Stimulated activated naive CD8-positive, alpha-beta T cell treated with anti-CD3 and anti-CD28 coated beads, Interleukin-15, Interleukin-2, amounts not matched to agents 100 ng/mL and 50 ng/mL, for 24 hours (primary cell): Measurements from ENCODE around the gene VKORC1.
A peak's percentile ranks its signal among the peaks of the same experiment; 100 is the strongest.
"Not testable (repeated sequence)": the region's sequence is repeated elsewhere in the genome, so short reads cannot be mapped to it uniquely, and the experiment has no call there.

Experiments used
- H3K27ac Mint-ChIP-seq: one replicate; pipeline ENCODE4 v1.8.0; 2021; ENCODE audit warnings: mild to moderate bottlenecking, mixed read lengths
- H3K27me3 Mint-ChIP-seq: one replicate; pipeline ENCODE4 v1.8.0; 2021; ENCODE audit warnings: mixed read lengths
- H3K36me3 Mint-ChIP-seq: one replicate; pipeline ENCODE4 v1.8.0; 2021; ENCODE audit warnings: low read depth, mixed read lengths
- H3K4me1 Mint-ChIP-seq: one replicate; pipeline ENCODE4 v1.8.0; 2021; ENCODE audit warnings: low read depth, mixed read lengths
- H3K4me3 Mint-ChIP-seq: one replicate; pipeline ENCODE4 v1.8.0; 2021; ENCODE audit warnings: mild to moderate bottlenecking, mixed read lengths
- H3K9me3 Mint-ChIP-seq: one replicate; pipeline ENCODE4 v1.8.0; 2021; ENCODE audit warnings: mixed read lengths

VKORC1 gene

DNA sequence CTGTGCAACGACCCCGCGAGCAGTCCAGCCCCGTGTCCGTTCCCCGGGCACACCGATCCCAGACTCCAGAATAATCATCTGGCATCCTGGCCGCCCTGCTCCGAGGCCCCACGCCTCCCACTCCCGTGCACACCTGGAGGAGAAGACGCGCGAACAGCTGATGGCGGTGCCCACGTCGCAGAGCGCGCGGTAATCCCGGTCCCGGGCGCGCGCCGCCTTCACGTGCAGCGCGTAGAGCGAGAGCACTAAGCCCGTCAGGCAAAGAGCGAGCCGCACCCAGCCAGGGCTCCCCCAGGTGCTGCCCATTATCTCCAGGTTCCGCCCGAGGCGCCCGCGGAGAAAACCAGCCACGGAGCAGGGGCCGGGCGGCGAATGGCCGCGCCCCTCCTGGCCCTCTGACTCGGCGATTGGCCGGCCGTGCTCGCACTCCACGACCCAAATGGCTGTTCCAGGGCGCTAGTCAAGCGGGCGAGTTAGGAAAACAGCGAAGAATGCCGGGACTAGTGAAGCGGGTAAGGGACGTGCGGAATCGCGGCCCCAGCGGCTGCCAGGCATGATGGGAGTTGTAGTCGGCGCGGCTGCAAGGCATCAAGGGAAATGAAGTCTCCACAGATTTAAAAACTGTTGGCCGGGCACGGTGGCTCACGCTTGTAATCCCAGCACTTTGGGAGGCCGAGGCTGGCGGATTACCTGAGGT lies at the start of gene VKORC1:
Gene VKORC1 (minus strand): TSS at position 374 of the 697 bp plus-strand sequence. CDS start 68 bp downstream, at position 306.
- Mint-ChIP-seq H3K4me1 (peaks cover 25% of the 10 kb centered on the region), H3K4me3 (peak within 1 kb of the TSS; percentile 91), H3K27ac (peak within 1 kb of the TSS; percentile 88), H3K36me3 (peaks cover 11% of the 10 kb centered on the region), H3K27me3 (no peaks in the 10 kb centered on the region), H3K9me3 (no peaks in the 10 kb centered on the region)

DNA sequence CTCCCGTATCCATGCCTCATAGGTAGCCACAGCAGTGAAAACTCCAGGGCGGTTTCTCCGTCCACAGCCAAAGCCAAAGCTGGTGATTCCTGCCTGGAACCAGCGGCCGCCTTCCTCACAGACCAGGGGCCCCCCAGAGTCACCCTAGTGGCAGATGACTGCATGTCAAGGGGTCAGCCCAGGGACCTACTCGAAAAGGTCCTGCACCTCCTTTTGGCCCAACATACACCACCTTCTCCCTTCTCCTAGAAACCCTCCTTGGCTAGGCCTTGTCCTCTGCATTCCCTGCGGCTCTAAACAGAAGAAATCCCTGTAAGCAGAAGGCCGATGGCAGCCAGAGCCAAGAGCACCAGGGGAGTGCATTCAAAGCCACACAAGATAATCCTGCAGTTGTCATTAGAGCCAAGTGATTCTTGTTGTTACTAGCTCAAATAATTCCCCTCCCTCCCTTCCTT lies 49.1 kb upstream of the VKORC1 start:
- Mint-ChIP-seq H3K27me3 (no peaks in the 10 kb centered on the region), H3K4me1 (peaks cover 15% of the 10 kb centered on the region), H3K4me3 (peak overlapping the region; percentile 45), H3K27ac (peak overlapping the region; percentile 68), H3K36me3 (no peaks in the 10 kb centered on the region), H3K9me3 (no peaks in the 10 kb centered on the region)

DNA sequence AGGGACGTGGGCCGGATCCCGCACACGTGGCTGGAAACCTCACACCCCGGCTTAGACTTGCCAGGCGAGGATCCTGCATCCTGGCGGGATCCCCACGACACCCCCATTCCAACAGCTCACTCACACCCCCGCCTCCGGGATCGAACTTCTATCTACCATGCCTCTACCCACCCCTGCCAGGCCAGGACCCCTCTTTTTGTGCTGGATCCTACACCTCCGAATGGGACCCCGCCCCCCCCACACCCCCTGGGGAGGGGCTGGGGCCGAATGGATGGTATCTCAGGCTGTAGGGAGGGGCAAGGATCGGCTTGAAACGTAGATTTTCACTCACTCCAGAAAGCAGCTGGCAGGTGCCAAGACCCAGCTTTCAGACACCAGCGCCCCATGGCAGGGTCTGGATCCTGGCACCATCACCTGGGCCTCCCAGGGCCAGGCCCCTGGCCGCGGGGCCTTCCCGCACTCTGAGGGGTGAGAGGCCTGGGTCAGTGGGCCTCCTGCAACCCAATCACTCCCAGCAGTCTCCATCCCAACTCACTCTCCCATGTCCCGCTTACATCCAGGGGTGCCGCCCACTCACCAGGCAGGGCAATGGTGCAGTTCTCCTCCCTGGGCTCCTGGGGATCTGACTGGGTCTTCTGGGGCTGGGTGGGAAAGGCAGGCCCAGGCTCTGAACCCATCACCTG lies 48.6 kb upstream of the VKORC1 start:
- Mint-ChIP-seq H3K36me3 (no peaks in the 10 kb centered on the region), H3K4me3 (peak overlapping the region; percentile 45), H3K27me3 (no peaks in the 10 kb centered on the region), H3K9me3 (no peaks in the 10 kb centered on the region), H3K27ac (peak overlapping the region; percentile 68), H3K4me1 (peaks cover 15% of the 10 kb centered on the region)

DNA sequence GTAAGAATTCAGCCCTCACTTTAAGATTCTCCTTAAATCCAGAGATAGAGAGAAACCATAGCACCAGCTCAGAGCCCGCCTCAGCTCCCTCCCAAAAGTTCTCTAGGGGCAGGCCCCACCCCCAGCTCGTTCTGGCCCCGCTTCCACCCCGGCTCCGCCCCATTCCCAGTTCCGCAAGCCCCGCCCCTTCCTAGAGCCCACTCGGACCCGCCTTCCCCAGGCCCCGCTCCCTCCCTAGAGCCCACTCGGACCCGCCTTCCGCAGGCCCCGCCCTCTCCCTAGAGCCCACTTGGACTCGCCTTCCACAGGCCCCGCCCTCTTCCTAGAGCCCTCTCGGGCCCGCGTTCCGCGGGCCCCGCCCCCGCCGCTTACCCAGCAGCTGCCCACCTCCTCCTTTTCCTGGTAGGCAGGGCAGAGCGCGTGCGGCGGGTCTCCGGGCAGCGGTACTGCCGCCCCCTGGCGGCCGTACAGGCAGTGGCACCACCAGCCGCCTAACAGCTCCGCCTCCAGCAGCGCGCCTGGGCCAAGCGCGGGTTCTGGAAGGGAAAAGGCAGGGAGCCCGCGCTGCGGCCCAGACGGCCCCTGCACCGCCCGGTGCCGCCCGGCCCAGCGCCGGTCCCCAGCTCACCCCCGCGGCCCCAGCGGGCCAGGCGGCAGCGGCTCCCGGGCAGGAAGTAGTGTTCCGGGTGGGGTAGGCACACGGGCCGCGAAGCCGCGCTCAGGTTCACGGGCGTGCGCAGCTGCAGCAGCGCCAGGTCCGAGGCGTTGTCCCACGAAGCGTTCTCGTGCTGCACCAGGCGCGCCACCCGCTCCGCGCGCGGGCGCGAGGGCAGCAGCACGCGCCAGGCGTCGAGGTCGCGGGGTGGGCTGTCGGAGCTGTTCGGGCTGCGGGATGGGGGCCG lies 47.8 kb upstream of the VKORC1 start:
- peak overlapping the region; percentile 73 for H3K4me3 Mint-ChIP-seq
- peak overlapping the region; percentile 88 for H3K27ac Mint-ChIP-seq
- H3K4me1 Mint-ChIP-seq, result peaks cover 15% of the 10 kb centered on the region
- H3K9me3 Mint-ChIP-seq, result no peaks in the 10 kb centered on the region
- H3K27me3 Mint-ChIP-seq, result no peaks in the 10 kb centered on the region
- no peaks in the 10 kb centered on the region for H3K36me3 Mint-ChIP-seq

DNA sequence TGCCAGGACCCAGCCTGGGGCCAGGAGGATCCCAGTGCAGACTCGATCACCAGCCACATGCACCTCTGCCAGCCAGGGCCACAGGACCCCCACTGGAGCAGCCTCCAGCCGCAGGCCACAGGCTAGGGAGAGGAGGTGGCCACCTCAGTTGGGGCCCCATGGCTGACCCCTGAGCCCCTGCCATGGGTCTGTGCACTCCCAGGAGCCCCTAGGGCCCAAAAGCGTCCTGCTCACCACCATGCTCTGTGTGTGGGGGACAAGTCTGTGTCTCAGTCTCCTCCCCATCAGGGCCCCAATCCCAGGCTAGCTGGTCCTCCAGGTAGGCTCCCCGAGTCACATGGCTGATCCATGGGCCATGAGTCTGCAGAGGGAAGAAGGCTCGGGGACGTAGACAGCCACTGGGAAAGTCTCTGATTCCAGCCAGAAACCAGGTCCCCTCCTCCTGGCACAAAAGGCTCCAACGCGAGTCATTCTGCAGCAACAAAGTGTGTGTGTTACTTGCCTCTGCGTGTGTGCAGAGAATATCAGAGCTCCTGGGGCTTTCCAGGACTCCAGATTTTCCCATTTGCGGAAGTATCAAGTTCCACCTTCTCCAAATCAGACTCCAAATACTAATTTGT lies 47.0 kb upstream of the VKORC1 start:
- Mint-ChIP-seq H3K36me3 (no peaks in the 10 kb centered on the region), H3K27me3 (no peaks in the 10 kb centered on the region), H3K4me3 (peak overlapping the region; percentile 73), H3K9me3 (no peaks in the 10 kb centered on the region), H3K27ac (peak overlapping the region; percentile 88), H3K4me1 (peaks cover 15% of the 10 kb centered on the region)

- H3K27me3 Mint-ChIP-seq, H3K9me3 Mint-ChIP-seq, H3K36me3 Mint-ChIP-seq, H3K4me3 Mint-ChIP-seq, H3K27ac Mint-ChIP-seq: not testable (repeated sequence)
- peaks cover 15% of the 10 kb centered on the region for H3K4me1 Mint-ChIP-seq
Measured at GRCh38 chr16:31141071-31141469, 46.5 kb upstream of the VKORC1 start.

DNA sequence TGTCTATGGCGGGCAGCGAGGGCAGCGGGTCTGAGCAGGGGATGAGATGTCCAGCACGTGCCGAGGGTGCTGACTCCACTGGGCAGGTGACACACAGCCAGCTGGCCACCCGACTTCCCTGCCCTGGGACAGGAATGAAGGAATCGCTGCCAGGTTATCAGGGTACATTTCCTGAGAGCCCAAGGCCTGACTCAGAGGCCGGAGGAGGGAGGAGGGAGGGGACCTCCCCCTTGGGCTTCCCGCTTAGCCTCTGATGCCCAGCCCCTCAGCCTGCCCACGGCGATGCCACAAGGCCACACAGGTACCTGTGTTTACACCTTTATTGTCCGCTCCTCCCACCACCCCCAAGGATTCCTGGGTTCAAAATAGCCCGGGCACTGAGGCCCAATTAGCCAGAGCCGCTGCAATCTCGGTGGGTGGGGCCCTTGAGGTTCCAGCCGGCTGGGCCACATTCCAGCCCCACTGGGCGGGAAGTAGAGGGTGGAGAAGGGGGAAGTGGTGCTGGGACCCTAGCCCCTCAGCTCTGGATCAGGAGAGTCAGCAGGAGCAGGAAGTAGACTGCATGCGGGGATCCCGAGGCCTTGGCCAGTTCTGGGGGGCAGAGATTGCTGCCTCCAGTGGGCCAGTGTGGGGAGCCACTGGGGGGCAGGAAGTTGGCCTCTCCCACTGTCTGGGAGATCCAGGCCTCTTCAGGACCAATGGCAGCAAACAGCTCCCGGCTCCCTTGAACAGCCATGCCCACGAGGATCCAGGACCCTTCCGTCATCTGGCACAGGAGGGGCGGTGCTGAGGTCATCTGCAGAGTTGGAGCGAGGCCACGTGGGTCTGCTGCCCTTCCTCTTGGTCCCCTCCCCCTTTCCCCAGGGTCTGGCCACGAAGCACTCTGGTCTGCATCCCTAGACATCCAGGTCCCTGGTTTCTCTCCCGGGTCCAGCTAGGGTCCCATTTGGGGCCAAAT lies 44.3 kb upstream of the VKORC1 start:
- Mint-ChIP-seq H3K4me1 (peaks cover 12% of the 10 kb centered on the region), H3K36me3 (no peaks in the 10 kb centered on the region), H3K27ac (no peak overlapping the region)

GRCh38 chr16:31136822-31137499 lies 42.4 kb upstream of the VKORC1 start:
- not testable (repeated sequence) for H3K9me3 Mint-ChIP-seq, H3K27me3 Mint-ChIP-seq, H3K4me3 Mint-ChIP-seq, H3K36me3 Mint-ChIP-seq, H3K4me1 Mint-ChIP-seq, H3K27ac Mint-ChIP-seq

More for the DNA sequence above, 44.3 kb upstream of the VKORC1 start:
- H3K9me3 Mint-ChIP-seq, result no peaks in the 10 kb centered on the region
- H3K27me3 Mint-ChIP-seq, result no peaks in the 10 kb centered on the region
- H3K4me3 Mint-ChIP-seq, result no peak overlapping the region

DNA sequence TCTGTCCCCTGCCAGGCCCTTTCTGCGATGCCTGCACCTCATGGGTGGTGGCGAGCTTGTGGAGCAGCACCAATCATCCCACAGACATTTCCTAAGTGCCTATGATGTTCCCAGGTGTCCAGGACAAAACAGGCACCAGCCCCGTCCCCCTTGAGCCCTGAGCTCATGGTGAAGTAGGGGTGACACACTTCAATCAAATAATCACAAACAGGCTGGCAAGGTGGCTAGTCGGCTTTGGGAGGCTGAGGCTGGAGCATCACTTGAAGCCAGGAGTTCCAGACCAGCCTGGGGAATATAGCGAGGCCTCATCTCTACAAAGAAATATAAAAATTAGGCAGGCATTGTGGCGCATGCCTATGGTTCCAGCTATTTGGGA lies 41.7 kb upstream of the VKORC1 start:
- H3K4me3 Mint-ChIP-seq, result no peak overlapping the region
- H3K27ac Mint-ChIP-seq, result no peak overlapping the region
- H3K27me3 Mint-ChIP-seq, result no peaks in the 10 kb centered on the region
- peaks cover 9% of the 10 kb centered on the region for H3K36me3 Mint-ChIP-seq
- peaks cover 4% of the 10 kb centered on the region for H3K4me1 Mint-ChIP-seq
- no peaks in the 10 kb centered on the region for H3K9me3 Mint-ChIP-seq

GRCh38 chr16:31135535-31136286 lies 41.1 kb upstream of the VKORC1 start, which contains the start of gene PRSS8:
Gene PRSS8 (minus strand): TSS chr16:31135727. CDS start chr16:31135498, 229 bp downstream.
- Mint-ChIP-seq H3K4me3 (no peak within 1 kb of the TSS), H3K27ac (no peak within 1 kb of the TSS), H3K9me3 (no peaks in the 10 kb centered on the region), H3K4me1 (peaks cover 2% of the 10 kb centered on the region), H3K27me3 (no peaks in the 10 kb centered on the region), H3K36me3 (peaks cover 9% of the 10 kb centered on the region)

DNA sequence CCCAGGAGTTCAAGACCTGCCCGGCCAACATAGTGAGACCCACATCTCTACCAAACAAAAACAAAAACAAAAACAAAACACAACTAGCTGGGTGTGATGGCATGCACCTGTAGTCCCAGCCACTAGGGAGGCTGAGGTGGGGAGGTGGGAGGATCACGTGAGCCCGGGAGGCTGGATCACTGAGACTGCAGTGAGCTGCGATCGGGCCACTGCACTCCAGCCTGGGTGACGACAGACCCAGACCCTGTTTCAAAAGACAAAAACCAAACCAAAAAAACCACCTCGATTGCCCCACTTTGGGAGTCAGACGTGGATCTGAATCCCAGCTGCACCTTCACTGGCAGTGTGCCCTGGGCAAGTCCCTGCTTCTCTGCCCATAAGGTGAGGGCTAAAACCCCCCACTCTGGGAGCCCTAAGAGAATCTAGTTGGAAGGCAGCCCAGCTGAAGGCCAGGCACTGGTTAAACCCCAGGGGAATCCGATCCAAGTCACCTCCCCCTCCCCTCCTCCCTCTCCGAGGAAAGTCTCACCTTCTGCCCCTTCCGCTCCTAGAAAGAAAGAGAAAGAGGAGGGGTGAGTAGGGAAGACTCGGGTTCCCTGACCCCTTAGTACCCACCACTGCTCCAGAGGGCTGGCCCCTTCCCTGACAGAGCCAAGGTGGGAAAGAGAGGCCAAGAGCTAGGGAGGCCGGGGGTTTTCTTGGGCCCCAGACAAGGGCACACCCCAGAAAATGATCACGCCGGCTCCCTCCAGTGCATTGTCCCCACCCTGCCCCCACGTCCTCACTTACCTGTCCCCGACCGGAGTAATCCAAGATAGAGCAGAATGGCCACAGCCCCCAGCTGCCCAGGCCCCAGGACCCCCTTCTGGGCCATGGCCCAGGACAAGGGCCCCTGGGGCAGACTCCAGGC lies 40.3 kb upstream of the VKORC1 start:
- H3K27ac Mint-ChIP-seq, result no peak overlapping the region

DNA sequence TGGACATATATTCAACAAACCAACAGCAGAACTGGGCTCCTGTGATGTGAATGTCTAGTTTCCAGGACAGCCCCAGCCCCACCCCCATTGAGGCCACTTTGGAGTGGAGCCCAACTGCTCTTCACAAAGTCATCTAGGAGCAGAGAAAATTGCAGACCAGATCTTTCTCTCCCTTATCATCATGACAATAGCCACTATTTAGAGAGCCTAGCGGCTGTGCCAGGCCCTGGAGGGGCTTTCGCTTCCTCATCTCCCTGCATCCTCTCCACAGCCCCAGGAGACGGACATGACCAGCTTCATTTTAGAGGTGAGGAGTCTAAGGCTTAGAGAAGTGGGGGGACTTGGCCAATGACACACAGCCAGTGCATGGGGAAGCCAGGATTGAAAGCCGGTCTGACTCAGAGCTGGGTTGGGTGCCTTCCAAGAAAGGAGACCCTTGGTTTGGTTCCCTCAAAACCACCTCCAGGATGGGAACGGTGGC lies 39.5 kb upstream of the VKORC1 start:
- Mint-ChIP-seq H3K36me3 (peaks cover 14% of the 10 kb centered on the region), H3K4me3 (no peak overlapping the region), H3K27me3 (no peaks in the 10 kb centered on the region), H3K9me3 (no peaks in the 10 kb centered on the region), H3K27ac (no peak overlapping the region), H3K4me1 (no peaks in the 10 kb centered on the region)

More for the DNA sequence above, 40.3 kb upstream of the VKORC1 start:
- no peaks in the 10 kb centered on the region for H3K27me3 Mint-ChIP-seq
- no peaks in the 10 kb centered on the region for H3K9me3 Mint-ChIP-seq
- no peaks in the 10 kb centered on the region for H3K4me1 Mint-ChIP-seq
- H3K4me3 Mint-ChIP-seq, result no peak overlapping the region
- H3K36me3 Mint-ChIP-seq, result peaks cover 13% of the 10 kb centered on the region
